Trophoblast cell (in vitro differentiated cells and primary cell): ENCODE results near the gene UGT1A7. TPM values are rescaled to one million over a fixed set of nuclear protein-coding genes. Genes with fewer than 3 reads are reported as not detected.
"Not testable (repeated sequence)": the region's sequence is repeated elsewhere in the genome, so short reads cannot be mapped to it uniquely, and the experiment has no call there.

Experiments used
- DNase-seq, 2 donors: peaks; one replicate each; pipeline ENCODE4 v3.0.0-alpha.2; 2016
- H2AFZ ChIP-seq: 2 replicates; pipeline ENCODE4 v1.6.1; 2013; ENCODE audit warnings: low read length, moderate library complexity, mild to moderate bottlenecking; ENCODE audit not compliant: insufficient read depth, poor library complexity
- H2AK5ac ChIP-seq: 2 replicates; pipeline ENCODE4 v1.6.1; 2013; ENCODE audit warnings: mild to moderate bottlenecking, low read length
- H2BK120ac ChIP-seq: 2 replicates; pipeline ENCODE4 v1.6.1; 2013; ENCODE audit warnings: low read length, mild to moderate bottlenecking, moderate library complexity; ENCODE audit not compliant: insufficient read depth, poor library complexity
- H2BK12ac ChIP-seq: 2 replicates; pipeline ENCODE4 v1.6.1; 2013; ENCODE audit warnings: mild to moderate bottlenecking, low read length, moderate library complexity
- H2BK5ac ChIP-seq: 2 replicates; pipeline ENCODE4 v1.6.1; 2013; ENCODE audit warnings: low read length, low read depth, moderate library complexity, mild to moderate bottlenecking; ENCODE audit not compliant: poor library complexity
- H3K14ac ChIP-seq: 2 replicates; pipeline ENCODE4 v1.6.1; 2013; ENCODE audit warnings: mild to moderate bottlenecking, low read length
- H3K18ac ChIP-seq: 2 replicates; pipeline ENCODE4 v1.6.1; 2013; ENCODE audit warnings: mild to moderate bottlenecking, low read length
- H3K23ac ChIP-seq: 2 replicates; pipeline ENCODE4 v1.6.1; 2013; ENCODE audit warnings: low read length
- H3K27ac ChIP-seq: 2 replicates; pipeline ENCODE4 v1.5.1; 2013; ENCODE audit warnings: low read depth, mild to moderate bottlenecking, inconsistent platforms, low read length, moderate library complexity
- H3K27me3 ChIP-seq: 2 replicates; pipeline ENCODE4 v1.6.1; 2013; ENCODE audit warnings: inconsistent platforms, mild to moderate bottlenecking, low read length, moderate library complexity; ENCODE audit not compliant: insufficient read depth
- H3K36me3 ChIP-seq, 2 experiments: 1 replicate in 1 of 2; 2 replicates in 1 of 2; pipeline ENCODE4 v1.6.1; 2013; ENCODE audit warnings: low read length in 2 of 2, mild to moderate bottlenecking in 2 of 2, moderate library complexity in 1 of 2; ENCODE audit not compliant: insufficient read depth in 2 of 2, control insufficient read depth in 1 of 2
- H3K4ac ChIP-seq: 2 replicates; pipeline ENCODE4 v1.6.1; 2013; ENCODE audit warnings: low read depth, mild to moderate bottlenecking, low read length, moderate library complexity
- H3K4me1 ChIP-seq, 2 experiments: 1 replicate in 1 of 2; 2 replicates in 1 of 2; pipeline ENCODE4 v1.6.1; 2013; ENCODE audit warnings: low read length in 2 of 2, mild to moderate bottlenecking in 2 of 2, moderate library complexity in 1 of 2; ENCODE audit not compliant: insufficient read depth in 2 of 2, control insufficient read depth in 1 of 2
- H3K4me2 ChIP-seq: 2 replicates; pipeline ENCODE4 v1.6.1; 2013; ENCODE audit warnings: inconsistent platforms, mild to moderate bottlenecking, low read length, moderate library complexity
- H3K4me3 ChIP-seq: 2 replicates; pipeline ENCODE4 v1.5.1; 2013; ENCODE audit warnings: mild to moderate bottlenecking, low read depth, low read length, inconsistent platforms
- H3K79me1 ChIP-seq: one replicate; pipeline ENCODE4 v1.6.1; 2013; ENCODE audit warnings: low read length
- H3K79me2 ChIP-seq: 2 replicates; pipeline ENCODE4 v1.6.1; 2013; ENCODE audit warnings: low read length, mild to moderate bottlenecking; ENCODE audit not compliant: control insufficient read depth, insufficient read depth, poor library complexity
- H3K9ac ChIP-seq: 2 replicates; pipeline ENCODE4 v1.6.1; 2013; ENCODE audit warnings: mild to moderate bottlenecking, low read length
- H3K9me3 ChIP-seq: 2 replicates; pipeline ENCODE4 v1.6.1; 2013; ENCODE audit warnings: low read depth, mild to moderate bottlenecking, control low read depth, inconsistent platforms, low read length; ENCODE audit not compliant: insufficient read depth
- H4K12ac ChIP-seq: 2 replicates; pipeline ENCODE4 v1.6.1; 2013; ENCODE audit warnings: low read depth, mild to moderate bottlenecking, low read length, moderate library complexity
- H4K8ac ChIP-seq: 2 replicates; pipeline ENCODE4 v1.6.1; 2013; ENCODE audit warnings: low read depth, mild to moderate bottlenecking, low read length, moderate library complexity
- H4K91ac ChIP-seq: one replicate; pipeline ENCODE4 v1.6.1; 2013; ENCODE audit warnings: low read depth, mild to moderate bottlenecking, low read length, moderate library complexity
- WGBS: extraction: QIAGEN DNeasy Blood & Tissue Kit; methylation state at CpG from one replicate; pipeline ENCODE4 v1.1.7; 2013; ENCODE audit warnings: missing lambda C conversion rate; ENCODE audit not compliant: insufficient read length, insufficient coverage; ENCODE audit errors: extremely low coverage; 5-methylcytosine and 5-hydroxymethylcytosine counted together
- polyA plus RNA-seq: library from polyadenylated mRNA; stranded (reverse); fragments of 200-250 nt; gene quantifications from 2 replicates; pipeline ENCODE4 v1.2.3, GENCODE V29; 2013

The UGT1A7 gene
- polyA plus RNA-seq: 0.06 TPM in 1 of 2 replicates, not detected in the other

DNA sequence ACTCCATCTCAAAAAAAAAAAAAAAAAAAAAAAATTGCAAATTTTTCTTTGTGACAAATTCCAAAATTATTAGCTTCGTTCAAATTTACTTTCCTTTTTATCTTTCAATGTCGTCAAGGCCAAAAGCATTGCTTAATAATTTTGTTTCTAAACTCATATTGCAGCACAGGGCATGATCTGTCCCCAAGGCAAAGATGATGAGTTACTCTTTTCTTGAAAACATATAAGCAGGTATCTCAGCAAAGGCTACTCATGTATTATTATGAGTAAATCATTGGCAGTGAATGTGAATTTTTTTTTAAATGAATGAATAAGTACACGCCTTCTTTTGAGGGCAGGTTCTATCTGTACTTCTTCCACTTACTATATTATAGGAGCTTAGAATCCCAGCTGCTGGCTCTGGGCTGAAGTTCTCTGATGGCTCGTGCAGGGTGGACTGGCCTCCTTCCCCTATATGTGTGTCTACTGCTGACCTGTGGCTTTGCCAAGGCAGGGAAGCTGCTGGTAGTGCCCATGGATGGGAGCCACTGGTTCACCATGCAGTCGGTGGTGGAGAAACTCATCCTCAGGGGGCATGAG, at the start of gene UGT1A7:
UGT1A7 (plus strand) TSS at position 381 of the 579 bp plus-strand sequence; CDS start at position 418, 37 bp downstream.
- DNase-seq: no peak
- Histone ChIP-seq H3K36me3 (no peaks in the 10 kb centered on the region), H2BK5ac (no peak within 1 kb of the TSS), H3K23ac (no peak within 1 kb of the TSS), H3K4me1 (no peaks in the 10 kb centered on the region), H3K27me3 (no peaks in the 10 kb centered on the region), H3K9me3 (peaks cover 2% of the 10 kb centered on the region), H3K14ac (no peak within 1 kb of the TSS), H2AK5ac (no peak within 1 kb of the TSS), H3K27ac (no peak within 1 kb of the TSS), H2AFZ (no peak within 1 kb of the TSS), H4K12ac (no peak within 1 kb of the TSS), H3K18ac (no peak within 1 kb of the TSS), H3K4me3 (no peak within 1 kb of the TSS), H2BK120ac (no peak within 1 kb of the TSS), H4K91ac (no peak within 1 kb of the TSS), H3K4me2 (no peak within 1 kb of the TSS), H3K9ac (no peak within 1 kb of the TSS), H2BK12ac (no peak within 1 kb of the TSS), H3K79me1 (no peaks in the 10 kb centered on the region), H3K79me2 (no peaks in the 10 kb centered on the region), H3K4ac (no peak within 1 kb of the TSS), H4K8ac (no peak within 1 kb of the TSS)
- WGBS: 100% methylated on average over 1 of the region's 5 CpGs

DNA sequence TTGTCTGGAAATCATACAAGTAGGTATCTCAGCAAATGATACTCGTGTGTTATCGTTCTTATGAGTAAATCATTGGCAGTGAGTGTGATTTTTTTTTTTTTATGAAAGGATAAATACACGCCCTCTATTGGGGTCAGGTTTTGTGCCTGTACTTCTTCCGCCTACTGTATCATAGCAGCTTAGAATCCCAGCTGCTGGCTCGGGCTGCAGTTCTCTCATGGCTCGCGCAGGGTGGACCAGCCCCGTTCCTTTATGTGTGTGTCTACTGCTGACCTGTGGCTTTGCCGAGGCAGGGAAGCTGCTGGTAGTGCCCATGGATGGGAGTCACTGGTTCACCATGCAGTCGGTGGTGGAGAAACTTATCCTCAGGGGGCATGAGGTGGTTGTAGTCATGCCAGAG, 45.4 kb upstream of the UGT1A7 start, which contains the start of gene UGT1A10:
UGT1A10 (plus strand) TSS at position 143 of the 400 bp plus-strand sequence; CDS start at position 218, 75 bp downstream.
- not testable (repeated sequence) for H4K8ac ChIP-seq, H2BK12ac ChIP-seq, H3K4ac ChIP-seq, H4K12ac ChIP-seq, H3K27me3 ChIP-seq, H3K4me3 ChIP-seq, H3K79me2 ChIP-seq, H2BK120ac ChIP-seq, H3K23ac ChIP-seq, H3K4me2 ChIP-seq, DNase-seq, H4K91ac ChIP-seq, H3K4me1 ChIP-seq, H3K27ac ChIP-seq, H3K9ac ChIP-seq, H3K36me3 ChIP-seq, H3K18ac ChIP-seq, H3K79me1 ChIP-seq, H3K9me3 ChIP-seq, H3K14ac ChIP-seq, H2BK5ac ChIP-seq, H2AFZ ChIP-seq, H2AK5ac ChIP-seq
- no CpG with 5 or more reads among the region's 10 CpGs for WGBS

DNA sequence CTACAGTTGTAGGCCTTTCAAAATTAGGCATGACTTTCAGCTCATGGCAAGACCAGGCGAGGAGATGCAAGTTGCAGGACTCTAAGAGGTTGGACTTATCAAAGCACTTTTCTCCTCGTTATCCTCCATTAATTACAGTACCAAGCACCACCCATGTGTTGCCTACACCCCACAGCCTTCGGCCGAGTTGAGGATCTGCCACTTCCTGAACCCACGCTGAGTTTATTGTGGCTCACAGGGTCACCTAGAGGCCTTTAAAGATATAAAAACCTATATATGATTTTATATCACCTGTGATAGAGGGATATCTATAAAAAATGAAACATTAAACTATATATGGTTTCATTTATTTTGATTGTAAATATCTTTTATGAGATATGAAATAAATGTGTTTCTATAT, 42.9 kb upstream of the UGT1A7 start:
- no peak overlapping the region for H2BK12ac ChIP-seq

DNA sequence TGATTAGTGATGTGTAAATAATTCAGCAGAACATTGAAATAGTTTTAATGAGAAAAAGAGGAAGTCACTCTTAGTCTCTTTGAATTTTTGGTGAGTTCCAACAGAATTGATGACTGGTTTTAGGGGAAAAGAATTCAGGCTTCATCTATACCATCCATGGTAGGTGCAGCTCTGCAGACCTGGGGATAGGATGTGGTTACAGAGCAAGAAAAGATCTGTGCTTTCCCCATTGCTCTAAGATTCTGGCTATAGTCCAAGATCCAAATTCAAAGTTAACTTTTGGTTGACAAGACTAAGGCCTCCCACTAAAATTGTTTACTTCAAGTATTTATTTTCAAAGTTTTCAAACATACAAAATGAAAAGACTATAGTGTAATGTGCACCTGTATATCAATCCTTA, 41.8 kb upstream of the UGT1A7 start:
- Histone ChIP-seq H3K23ac (no peak overlapping the region), H3K27me3 (no peaks in the 10 kb centered on the region), H3K4me1 (no peaks in the 10 kb centered on the region), H4K8ac (no peak overlapping the region), H3K27ac (no peak overlapping the region), H3K79me1 (no peaks in the 10 kb centered on the region), H4K12ac (no peak overlapping the region), H2BK12ac (no peak overlapping the region), H3K4ac (no peak overlapping the region), H4K91ac (no peak overlapping the region), H3K14ac (no peak overlapping the region), H2AK5ac (no peak overlapping the region), H3K9ac (no peak overlapping the region), H2AFZ (no peak overlapping the region), H3K4me3 (no peak overlapping the region), H3K9me3 (peaks cover 4% of the 10 kb centered on the region), H3K79me2 (no peaks in the 10 kb centered on the region), H2BK120ac (no peak overlapping the region), H3K4me2 (no peak overlapping the region), H3K18ac (no peak overlapping the region), H3K36me3 (no peaks in the 10 kb centered on the region), H2BK5ac (no peak overlapping the region)
- DNase-seq: no peak

More for the DNA sequence above, 42.9 kb upstream of the UGT1A7 start:
- Histone ChIP-seq H4K91ac (no peak overlapping the region), H4K12ac (no peak overlapping the region), H3K9ac (no peak overlapping the region), H4K8ac (no peak overlapping the region), H3K79me1 (no peaks in the 10 kb centered on the region), H3K27me3 (no peaks in the 10 kb centered on the region), H3K4ac (no peak overlapping the region), H3K4me2 (no peak overlapping the region), H3K14ac (no peak overlapping the region), H3K4me1 (no peaks in the 10 kb centered on the region), H2AFZ (no peak overlapping the region), H2BK120ac (no peak overlapping the region), H2BK5ac (no peak overlapping the region), H3K23ac (no peak overlapping the region), H3K27ac (no peak overlapping the region), H3K36me3 (no peaks in the 10 kb centered on the region), H3K18ac (no peak overlapping the region), H2AK5ac (no peak overlapping the region), H3K9me3 (peaks cover 2% of the 10 kb centered on the region), H3K4me3 (no peak overlapping the region), H3K79me2 (no peaks in the 10 kb centered on the region)
- WGBS: no CpG with 5 or more reads among the region's 5 CpGs
- DNase-seq: no peak
